Right ventricle myocardium superior (tissue), 1 donor: ENCODE data around the gene TBCD. TPM values are rescaled to one million over a fixed set of nuclear protein-coding genes. Genes with fewer than 3 reads are reported as not detected.

ENCODE experiments used
- ATAC-seq: fragments of 200-7000 bp; cut with Tn5 transposase; one replicate; pipeline ENCODE4 v1.9.1; 2020; ENCODE audit warnings: mild to moderate bottlenecking; ENCODE audit not compliant: poor library complexity
- DNase-seq: peaks from one replicate; pipeline ENCODE4 v3.0.0-alpha.2; 2020
- intact Hi-C: fragments of 100-400 bp; cut with DNase I; formaldehyde crosslinking; loops from one replicate; pipeline ENCODE4 v1.11.2; 2022
- total RNA-seq: library from RNA; stranded (reverse); fragmentation: NEBNext Ultra II Directional; extraction: Animal tissue kit (Norgen Biotek cat#: 25700); gene quantifications from one replicate; pipeline ENCODE4 v1.2.1, GENCODE V29; 2021
- donor health status: DM: no; HTN: yes; CAD: no; lungs with severe emphysema.

TBCD gene
- total RNA-seq, 1 donor from 2014 or later: 45.1 TPM

DNA sequence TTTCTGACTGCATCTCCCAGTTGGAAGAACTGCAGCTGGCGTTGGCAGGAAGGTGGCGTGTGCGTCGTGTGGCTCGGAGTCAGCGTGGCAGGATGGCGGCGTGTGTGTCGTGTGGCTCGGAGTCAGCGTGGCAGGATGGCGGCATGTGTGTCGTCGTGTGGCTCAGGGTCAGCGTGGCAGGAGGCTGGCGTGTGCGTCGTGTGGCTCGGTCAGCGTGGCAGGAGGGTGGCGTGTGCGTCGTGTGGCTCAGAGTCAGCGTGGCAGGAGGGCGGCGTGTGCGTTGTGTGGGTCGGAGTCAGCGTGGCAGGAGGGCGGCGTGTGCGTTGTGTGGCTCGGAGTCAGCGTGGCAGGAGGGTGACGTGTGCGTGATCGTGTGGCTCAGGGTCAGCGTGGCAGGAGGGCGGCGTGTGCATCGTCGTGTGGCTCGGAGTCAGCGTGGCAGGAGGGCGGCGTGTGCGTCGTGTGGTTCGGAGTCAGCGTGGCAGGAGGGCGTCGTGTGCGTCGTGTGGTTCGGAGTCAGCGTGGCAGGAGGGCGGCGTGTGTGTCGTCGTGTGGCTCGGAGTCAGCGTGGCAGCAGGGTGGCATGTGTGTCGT lies 49.6 kb downstream of the TBCD start:
- intact Hi-C loops: no loop called here
- no peak for DNase-seq
- ATAC-seq: no peak

DNA sequence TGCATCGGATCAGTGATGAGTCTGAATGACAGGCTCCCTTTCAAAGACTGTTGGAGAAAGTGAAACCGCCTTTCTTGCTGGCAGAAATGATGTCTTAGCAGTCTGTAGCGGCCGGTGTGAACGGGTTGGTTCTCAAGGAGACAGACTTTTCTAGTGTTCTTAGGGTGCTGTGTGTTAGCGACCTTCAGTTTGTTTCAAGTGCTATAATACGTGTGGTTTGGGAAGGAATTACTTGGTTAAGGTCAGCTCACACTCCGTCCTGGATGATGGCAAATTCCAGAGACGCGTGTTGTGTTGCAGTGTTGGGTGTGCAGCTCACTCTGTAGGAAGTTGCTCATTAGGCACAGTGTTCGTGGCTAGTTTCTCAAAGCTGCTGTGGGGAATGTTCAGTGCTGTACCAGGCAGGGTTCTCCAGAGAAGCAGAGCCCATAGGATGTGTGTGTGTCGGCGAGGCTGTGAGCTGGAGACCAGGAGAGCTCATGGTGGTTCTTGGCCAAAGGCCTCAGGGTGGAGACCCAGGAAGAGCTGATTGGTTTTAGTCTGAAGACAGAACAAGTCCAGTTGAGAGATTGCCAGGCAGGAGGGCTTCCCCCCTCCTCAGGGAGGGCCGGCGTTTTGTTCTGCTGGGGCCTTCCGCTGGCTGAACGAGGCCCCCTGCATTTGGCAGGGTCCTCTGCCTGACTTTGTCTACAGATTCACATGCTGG lies 50.4 kb downstream of the TBCD start:
- DNase-seq (no peak), ATAC-seq (no peak)
- intact Hi-C loops: no loop called here

DNA sequence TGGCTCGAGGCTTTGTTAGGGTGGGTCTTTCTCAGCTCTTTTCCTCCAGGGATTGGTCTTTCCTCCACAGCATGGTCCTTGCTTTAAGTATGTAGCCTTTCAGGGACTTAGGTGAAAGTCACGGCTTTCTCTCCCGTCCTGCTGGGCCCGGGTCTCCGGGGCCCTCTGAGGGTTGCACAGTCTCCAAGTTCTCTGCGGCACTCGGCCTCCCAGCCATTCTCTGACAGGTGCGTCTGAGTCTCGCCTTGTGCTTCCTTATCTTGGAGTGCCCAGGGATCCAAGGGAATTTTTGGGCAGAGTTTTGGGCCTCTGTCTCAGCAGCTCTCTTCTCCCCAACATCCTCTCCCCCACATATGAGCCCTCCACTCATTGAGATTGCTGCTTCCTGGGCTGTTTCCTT lies 51.3 kb downstream of the TBCD start:
- DNase-seq (no peak), ATAC-seq (no peak)
- intact Hi-C loops: no loop called here

DNA sequence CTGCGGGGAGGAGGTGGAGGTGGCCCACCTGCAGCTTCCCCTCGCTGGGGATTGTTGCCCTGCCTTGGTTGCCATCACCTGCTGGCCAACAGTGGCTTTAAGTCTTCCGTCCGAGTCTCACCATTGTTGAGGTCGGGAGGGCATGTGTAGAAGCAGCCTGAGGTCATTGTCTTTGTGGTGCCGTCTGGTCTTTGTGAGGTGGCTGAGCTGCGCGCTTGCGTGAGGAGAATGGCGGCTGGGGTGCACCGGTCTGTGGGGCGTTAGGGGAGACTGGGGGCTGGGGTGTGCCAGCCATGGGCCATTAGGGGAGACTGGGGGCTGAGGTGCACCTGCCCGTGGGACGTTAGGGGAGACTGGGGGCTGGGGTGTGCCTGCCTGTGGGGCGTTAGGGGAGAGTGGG lies 51.7 kb downstream of the TBCD start:
- DNase-seq: no peak
- no peak for ATAC-seq
- intact Hi-C loops: no loop called here

DNA sequence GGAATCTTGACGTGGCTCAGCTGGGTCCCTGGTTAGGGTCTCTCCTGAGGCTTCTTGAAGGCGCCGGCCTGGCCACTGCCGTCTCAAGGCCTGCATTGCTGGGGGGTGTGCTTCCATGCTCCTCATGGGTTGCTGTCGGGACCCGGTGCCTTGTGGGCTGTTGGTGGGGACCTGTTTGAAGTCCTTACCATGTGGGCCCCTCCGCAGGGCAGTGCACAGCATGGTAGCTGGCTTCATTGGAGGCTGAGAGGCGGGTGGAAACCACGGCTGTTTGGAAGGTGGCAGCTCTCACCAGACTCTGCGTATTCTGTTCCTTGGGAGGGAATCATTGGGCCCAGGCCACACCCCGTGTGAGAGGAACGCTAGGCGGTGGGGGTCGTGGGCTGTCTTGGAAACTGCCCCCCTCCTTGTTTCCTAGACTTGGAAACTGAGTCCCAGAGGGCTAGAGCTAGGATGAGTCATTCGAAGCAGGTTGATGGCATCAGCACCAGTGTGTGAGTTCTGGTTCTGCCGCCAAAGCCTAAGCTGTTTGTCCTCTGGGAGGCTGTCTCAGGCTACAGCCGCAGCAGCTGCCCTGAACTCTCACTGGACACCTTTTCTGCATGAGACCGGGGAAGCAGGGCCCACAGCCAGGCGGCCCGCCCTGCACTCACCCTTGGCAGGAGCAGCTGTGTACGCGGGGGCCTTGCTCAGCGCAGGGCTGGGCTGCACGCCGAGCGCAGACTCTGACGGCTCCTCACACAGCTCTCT lies 52.8 kb downstream of the TBCD start:
- DNase-seq (peak; percentile 91), ATAC-seq (peak; percentile 90)
- intact Hi-C loops: no loop called here

DNA sequence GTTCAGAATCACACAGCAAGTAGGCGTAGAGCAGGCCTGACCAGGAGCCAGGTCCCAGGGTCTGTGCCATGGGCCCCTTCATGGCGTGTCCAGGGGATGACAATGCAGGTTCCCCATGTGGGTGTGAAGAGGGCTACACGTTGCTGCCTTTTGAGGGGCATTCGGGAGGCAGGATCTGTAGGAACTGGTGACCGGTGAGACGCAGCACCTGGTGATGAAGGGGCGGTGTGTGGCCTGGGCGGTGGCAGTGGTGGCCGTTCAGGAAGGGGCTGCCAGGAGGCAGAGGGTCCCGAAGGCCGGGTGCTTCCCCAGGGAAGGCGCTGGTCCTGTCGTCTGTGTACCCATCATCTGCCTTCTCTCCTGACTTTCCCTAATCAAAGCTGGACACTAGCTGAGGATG lies 53.4 kb downstream of the TBCD start:
- no peak for ATAC-seq
- no peak for DNase-seq
- intact Hi-C loops: no loop called here

DNA sequence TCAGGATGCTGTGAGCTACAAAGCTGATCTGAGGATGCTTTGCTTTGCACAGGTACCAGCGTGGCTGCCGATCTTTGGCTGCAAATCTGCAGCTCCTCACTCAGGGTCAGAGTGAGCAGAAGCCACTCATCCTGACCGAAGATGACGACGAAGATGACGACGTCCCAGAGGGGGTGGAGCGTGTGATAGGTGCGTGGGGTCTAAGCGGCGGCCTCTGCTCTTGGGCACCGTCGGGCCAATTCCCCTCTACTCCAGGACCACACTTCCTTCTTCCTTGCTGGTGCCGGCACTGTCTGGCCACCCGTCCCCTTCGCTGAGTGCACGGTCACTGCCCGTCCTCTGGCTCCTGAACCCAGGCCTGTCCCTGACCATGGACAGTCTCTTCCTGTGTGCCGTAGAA lies 54.0 kb downstream of the TBCD start:
- DNase-seq: no peak
- intact Hi-C loops: no loop called here
- no peak for ATAC-seq

DNA sequence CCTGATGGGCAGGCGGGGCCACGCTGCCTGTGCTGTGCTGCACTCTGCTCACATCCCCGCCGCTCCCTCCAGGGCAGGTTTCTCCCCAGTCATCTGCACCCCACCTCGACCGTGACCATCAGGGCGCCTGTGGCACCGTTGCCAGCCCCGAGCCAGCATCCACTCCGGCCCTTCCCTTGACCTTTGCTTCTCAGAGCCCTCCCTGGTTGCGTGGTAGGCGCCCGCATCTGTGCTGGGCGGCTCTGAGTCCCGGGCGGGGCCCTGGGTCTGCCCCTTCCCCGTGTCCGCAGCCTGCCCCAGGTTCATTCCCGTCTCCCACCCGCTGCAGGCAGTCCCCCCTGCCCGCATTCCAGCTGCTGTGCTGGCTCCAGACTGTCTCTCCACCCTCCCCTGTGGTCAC lies 54.8 kb downstream of the TBCD start:
- intact Hi-C loops: no loop called here
- no peak for ATAC-seq
- no peak for DNase-seq

DNA sequence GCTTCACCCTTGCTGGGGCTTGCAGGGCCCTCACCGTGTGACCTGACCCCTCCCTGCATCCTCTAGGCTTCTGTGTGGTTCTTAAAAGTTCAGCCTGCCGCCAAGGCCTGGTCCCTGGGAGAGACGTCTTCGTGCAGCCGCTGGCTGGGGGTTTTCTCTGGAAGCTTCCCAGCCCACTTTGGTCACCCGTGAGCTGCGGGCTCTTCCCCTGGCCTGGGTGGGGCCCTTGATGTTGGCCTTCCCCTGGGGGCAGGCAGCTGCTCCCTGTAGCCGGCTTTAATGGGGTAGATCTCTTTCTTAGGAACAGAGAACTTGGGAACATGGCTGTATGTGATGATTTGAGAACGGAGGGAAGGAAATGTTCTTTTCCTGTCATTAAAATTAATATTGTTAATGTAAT lies 55.2 kb downstream of the TBCD start:
- intact Hi-C loops: no loop called here
- DNase-seq (no peak), ATAC-seq (no peak)

DNA sequence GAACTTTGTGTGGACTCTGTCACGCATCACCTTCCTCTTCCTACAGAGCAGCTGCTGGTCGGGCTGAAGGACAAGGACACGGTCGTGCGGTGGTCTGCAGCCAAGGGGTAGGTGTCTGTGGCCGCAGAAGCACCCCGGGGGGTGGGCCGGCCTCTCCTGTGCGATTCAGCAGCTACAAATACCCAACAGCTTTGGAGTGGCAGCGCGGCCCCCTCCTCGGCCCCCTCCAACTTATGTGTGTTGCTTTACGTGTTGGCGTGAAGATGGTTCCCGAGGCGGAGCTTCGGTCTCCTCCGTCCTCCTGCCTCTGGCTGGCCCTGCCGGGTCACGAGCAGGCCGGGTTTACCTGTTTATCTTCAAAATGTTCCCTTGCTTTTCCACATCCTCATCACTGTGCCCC lies 55.7 kb downstream of the TBCD start:
- no peak for DNase-seq
- ATAC-seq: no peak
- intact Hi-C loops: no loop called here

DNA sequence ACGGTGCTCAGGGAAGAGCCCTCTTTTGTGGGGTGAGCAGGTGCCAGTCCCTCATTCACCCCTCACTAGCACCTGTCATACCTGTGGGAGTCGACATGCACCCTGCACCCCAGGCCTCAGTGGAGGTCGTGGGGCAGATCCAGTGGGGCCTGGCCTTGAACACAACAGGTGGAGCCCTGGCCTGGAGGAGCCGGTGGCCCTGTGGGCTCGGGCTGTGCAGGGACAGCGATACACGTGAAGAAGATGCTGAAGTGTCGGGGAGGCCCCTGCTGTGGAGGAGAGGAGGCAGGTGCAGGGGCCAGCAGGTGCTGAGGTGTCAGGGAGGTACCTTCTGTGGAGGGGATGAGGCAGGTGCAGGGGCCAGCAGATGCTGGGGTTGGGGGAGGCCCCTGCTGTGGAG lies 56.1 kb downstream of the TBCD start:
- DNase-seq: no peak

DNA sequence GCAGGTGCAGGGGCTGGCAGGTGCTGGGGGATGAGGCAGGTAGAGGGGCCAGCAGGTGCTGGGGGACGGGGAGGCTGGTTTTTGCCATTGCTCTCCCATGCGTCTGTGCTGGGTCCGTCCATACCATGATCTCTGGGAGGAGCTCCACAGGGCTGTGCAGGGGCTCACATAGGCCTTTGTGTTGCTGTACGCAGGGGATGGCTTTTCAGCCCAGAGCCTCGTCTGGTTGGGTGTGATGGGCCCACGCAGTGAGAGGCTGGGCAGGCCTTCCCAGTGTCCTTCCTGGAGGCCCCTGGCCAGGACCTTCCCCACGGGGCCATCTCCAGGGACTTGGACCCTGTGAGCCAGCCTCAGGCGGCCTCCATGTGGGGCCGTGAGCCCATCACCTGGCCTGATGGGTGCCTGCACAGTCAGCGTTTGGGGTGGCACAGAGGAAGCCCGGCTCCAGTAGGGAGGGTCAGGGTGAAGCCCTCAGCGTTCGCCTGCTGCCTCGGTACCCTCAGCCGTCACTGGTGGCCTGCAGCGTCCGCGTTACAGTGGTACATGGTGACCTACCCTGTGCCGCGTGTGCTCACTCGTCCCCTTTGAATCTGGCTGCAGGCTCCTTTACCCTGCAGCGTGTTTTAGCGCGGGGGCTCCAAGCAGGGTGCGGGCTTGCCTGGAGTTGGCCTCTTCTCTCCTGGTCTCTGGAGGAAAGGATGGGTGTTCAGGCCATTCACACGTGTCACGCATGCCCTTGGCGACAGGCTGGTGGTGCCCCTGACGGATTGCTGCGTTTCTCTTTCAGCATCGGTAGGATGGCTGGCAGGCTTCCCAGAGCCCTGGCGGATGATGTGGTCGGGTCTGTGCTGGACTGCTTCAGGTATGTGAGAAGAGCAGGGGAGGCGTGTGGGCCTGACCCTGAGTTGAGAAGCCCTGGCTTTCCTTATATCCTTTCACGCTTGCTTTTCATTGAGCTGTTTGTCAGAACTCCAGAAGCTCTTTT lies 57.3 kb downstream of the TBCD start:
- intact Hi-C loops: no loop called here
- DNase-seq (no peak), ATAC-seq (no peak)

More for the DNA sequence above, 56.1 kb downstream of the TBCD start:
- no peak for ATAC-seq
- intact Hi-C loops: no loop called here

DNA sequence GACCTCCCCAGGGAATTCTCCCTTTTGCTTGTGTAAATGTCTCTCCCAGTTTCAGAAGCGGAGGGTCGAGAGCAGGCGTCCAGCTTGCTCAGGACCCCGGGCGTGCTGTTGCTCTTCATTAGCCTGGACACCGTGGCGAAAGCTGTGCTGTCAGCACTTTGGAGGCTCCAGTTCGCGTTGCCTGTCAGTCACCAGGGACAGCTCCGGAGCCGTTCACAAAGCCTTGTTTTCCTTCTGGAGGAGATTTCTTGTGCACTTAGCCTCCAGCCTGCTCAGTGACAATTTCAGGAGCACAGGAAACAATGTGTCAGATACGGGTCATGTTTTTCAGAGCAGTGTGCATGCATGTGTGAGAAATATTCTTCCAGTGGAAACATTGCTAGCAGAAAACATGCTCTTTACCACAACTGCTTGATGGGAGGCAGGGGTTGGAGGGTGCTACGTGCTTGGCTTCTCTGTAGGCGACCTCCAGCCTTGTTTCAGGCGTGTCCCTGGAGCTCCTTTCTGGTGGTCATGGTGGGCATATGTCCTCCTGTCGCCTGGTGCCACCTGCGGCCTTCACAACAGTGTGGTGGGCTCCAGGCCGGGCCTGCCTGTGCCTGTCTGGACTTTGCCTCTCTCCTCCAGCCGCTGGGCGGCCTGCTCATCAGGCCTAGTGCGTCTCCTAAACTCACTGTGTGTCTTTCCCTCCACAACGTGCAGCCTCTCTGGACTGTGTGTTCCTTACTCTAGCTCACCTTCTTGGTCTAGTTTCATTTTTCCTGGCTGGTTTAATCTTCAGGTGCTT lies 59.0 kb downstream of the TBCD start:
- ATAC-seq: no peak
- intact Hi-C loops: no loop called here
- peak; percentile 34 for DNase-seq

DNA sequence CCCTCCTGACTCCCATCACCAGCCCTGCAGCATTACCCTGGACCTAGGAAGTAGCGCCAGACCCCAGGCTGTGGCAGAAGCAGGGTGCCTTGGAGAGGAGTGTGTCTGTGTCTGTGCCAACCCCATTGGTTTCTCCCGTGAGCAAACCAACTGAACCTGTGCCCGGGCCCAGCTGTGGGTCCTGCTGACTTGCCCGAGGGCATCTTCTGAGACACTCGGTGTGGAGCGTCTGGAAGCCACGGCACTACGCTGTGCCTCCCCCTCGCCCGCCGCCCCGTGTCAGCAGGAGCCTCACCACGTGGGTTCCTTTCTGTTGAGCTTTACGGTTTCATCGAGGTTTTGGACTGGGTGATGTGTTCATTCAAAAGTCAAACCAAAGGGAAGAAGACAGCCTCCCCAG lies 60.2 kb downstream of the TBCD start:
- intact Hi-C loops: no loop called here
- DNase-seq (peak; percentile 38), ATAC-seq (no peak)

DNA sequence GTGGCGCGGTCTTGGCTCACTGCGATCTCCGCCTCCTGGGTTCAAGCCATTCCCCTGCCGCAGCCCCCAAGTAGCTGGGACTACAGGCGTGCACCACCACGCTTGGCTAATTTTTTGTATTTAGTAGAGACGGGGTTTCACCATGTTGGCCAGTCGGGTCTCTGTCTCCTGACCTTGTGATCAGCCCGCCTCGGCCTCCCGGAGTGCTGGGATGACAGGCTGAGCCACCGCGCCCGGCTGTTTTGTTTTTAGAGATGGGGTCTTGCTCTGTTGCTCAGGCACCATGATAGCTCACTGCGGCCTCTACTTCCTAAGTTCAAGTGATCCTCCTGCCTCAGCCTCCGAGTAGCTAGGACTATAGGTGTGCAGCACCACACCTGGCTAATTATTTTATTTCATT lies 60.7 kb downstream of the TBCD start:
- ATAC-seq: no peak
- DNase-seq: peak; percentile 26

DNA sequence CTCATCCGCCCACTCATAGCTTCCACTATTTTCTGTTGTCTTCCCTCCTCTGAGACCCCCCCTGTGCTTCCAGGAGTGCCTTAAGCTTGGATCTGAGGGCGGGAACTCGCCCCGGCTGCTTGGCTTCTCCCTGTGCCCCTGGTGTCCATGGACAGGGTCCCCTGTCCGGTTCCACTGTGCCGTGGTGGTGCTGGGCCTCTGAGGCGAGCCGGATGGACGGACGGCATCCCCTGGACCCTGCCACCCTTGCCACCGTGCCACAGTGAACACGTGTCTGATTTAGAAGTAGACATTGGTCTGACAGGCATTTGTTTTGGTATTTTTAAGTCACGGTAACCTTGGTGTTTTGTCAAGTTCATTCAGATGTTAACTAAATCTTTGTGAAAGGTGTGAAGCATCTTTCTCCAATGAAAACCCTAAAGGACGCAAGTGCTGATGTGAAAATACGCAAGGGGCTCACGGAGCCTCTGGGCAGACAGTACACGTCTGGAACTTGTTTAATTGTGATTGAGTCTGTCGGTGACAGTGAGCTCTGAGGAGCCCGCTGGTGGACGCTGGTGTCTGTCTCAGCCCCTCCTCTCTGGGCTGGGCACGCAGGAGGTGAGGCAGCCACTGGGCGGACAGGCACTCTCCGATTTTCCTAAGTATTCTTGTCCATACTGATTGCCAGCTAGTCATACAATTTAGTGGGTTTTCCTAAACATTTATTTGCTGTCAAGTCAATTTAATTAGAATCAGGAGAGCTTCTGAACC lies 61.6 kb downstream of the TBCD start:
- DNase-seq (peak; percentile 20), ATAC-seq (no peak)
- intact Hi-C loops: no loop called here

More for the DNA sequence above, 60.7 kb downstream of the TBCD start:
- intact Hi-C loops: no loop called here

DNA sequence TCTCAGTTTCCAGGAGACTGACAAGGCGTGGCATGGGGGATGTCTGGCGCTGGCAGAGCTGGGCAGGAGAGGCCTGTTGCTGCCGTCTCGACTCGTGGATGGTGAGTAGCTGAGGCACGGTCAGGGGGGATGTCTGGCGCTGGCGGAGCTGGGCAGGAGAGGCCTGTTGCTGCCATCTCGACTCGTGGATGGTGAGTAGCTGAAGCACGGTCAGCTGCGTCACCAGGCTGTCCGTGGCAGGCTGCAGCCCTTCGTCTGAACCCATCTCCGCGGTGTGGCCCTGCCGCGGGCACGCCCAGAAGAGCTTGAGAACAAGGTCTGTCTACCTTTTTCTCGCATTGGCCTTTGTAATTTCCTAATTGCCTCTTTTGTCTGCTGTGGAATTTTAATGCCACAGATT lies 63.0 kb downstream of the TBCD start:
- intact Hi-C loops: no loop called here
- DNase-seq (peak; percentile 15), ATAC-seq (no peak)

DNA sequence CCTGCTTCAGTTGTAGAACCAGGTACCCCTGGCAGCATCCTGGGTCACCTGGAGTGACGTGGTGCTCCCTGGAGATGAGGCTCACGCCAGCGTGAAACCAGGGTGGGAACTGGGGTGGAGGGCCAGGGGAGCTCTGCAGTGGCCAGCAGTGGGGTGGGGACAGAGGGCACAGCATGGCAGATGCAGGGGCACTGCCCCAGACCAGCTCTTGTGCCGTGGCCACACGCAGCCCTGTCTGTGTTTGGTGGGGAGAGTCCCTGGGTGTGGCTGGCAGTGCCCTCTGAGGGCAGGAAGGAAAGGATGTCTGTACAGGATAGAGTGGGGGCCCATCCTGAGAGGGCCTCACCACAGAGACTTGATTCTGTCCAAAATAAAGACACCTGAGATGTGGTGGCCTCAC lies 63.5 kb downstream of the TBCD start:
- peak; percentile 20 for DNase-seq
- ATAC-seq: no peak
- intact Hi-C loops: no loop called here
